Hepatic stellate cell (primary cell): ENCODE measurements around the gene PDSS2.
A peak's percentile ranks its signal among the peaks of the same experiment; 100 is the strongest.
"Not testable (repeated sequence)": the region's sequence is repeated elsewhere in the genome, so short reads cannot be mapped to it uniquely, and the experiment has no call there.

Experiments used
- DNase-seq: peaks from one replicate; pipeline ENCODE4 v3.0.0; 2011; ENCODE audit warnings: low spot score

The PDSS2 gene

GRCh38 chr6:107118540-107118939 lies 340.8 kb downstream of the PDSS2 start:
- DNase-seq, result not testable (repeated sequence)

DNA sequence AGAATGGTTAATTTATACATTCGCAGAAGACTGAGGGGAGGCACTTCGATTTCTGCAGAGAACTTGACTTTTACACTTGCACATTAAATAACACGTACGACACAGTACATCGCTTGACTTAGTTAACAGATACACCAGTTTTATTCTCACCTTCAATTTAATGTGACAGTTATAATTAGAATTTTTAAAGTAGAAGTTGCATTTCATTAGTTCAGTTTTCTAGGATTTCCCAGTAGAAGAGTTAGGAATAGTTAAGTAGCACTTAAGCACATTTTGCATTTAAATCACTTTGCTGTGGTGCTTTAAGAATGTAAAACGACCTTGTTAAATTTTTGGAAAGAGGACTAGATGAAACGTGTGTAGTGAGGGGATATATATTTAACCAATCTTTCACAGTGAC lies 342.4 kb downstream of the PDSS2 start:
- DNase-seq, result no peak

- DNase-seq, result no peak
Observed at GRCh38 chr6:107116328-107116892, 343.0 kb downstream of the PDSS2 start.

DNA sequence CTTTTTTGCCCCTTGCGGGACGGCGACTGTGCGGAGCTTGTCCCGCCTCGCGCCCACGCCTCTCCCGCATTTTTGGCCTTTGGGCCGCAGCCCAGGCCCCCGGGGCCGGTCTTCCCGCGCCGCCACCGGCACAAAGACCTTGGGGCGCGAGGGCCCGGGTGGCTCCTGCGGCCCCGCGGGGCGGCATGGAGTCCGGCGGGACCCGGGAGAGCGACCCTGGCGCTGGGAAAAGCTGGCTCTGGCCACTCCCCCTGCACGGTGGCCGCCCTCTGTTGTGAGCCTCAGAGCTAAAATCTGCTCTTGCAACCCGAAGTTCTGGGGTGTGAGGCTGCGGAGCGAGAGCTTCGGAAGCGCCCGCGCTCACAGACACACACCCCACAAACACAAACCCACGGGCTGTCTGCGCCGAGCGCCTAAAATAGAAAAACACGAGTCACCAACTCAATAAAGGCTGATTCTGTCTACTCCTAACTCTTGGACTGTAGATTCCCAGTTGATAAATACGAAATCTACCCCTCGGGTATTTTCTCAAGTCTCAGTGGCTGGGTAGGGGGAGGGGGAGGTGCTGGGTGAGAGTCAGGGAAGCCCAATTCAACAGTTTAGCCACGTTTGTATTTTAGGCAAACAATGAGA lies 343.6 kb downstream of the PDSS2 start:
- DNase-seq, result peak; percentile 63

DNA sequence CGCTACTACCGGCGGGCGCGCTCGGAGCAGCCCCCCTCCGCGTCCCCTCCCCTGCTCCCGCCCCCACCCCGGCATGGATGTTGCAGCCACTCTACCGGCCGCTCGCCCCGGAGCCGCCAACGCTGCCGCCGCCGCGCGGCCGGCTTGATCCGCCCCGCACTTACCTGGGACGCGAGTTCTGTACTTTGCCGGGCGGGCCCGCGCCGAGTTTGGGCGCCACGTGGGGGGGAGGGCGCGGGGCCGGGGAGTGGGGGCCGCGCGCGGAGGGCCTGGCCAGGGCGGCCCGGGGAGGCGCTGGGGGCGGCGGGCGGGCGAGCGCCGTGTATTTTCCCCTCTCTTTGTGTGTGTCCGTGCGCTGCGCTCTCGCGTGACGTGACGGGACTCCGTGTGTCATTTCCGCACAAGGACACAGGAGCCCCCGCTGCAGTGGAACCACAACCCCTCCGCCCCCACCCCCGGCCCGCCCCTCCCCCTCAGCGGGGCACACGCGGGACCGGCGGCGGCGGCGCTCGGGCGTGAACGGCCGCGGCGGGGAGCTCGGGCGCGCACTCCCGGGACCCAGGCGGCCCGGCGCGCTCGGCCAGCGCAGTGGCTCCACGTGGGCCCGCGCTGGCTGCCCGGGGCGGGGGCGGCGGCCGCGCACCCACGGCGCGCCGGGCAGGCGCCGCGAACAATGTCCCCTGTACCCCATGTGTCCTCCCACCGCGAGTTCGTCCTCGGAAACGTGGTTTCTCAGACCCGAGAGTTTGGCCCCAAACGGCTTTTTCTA lies 344.3 kb downstream of the PDSS2 start, which contains the start of gene BEND3:
Gene BEND3, minus strand, starts transcription at position 590 of the 769 bp plus-strand sequence. CDS start 16,230 bp downstream, outside the sequence.
- no peak for DNase-seq

GRCh38 chr6:107114213-107114925 lies 345.0 kb downstream of the PDSS2 start:
- DNase-seq, result peak; percentile 92

DNA sequence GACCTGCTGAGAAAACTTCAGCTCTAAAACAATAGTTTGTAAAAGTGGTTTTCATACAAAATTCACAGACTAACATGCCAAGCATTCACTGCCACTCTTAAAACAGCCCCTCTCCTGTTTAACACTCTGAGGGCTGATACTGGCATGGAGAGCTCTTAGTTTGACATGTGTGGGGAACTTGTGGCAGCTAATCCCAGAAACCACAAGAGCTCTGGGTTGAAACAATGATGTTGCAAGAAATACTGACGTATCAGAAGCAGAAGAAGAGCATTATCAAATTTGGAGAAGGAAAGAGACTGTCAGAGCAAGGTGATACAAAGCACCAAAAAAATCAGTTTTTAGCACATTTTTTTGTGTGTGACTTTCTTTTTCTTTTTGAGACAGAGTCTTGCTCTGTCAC lies 349.2 kb downstream of the PDSS2 start:
- DNase-seq, result no peak

- peak; percentile 50 for DNase-seq
Observed at GRCh38 chr6:107108201-107108890, 351.0 kb downstream of the PDSS2 start.

GRCh38 chr6:107107791-107108190 lies 351.6 kb downstream of the PDSS2 start:
- no peak for DNase-seq

- no peak for DNase-seq
Observed at GRCh38 chr6:107106165-107106564, 353.2 kb downstream of the PDSS2 start.

GRCh38 chr6:107105511-107106116 lies 353.8 kb downstream of the PDSS2 start:
- DNase-seq, result no peak

GRCh38 chr6:107103082-107103481 lies 356.3 kb downstream of the PDSS2 start:
- no peak for DNase-seq
